Ectodermal cell (in vitro differentiated cells): ENCODE data around the gene SDK1.

Source experiments
- H3K27ac ChIP-seq: 2 replicates; pipeline ENCODE4 v1.7.0; 2013; ENCODE audit warnings: mild to moderate bottlenecking, low read depth, low read length; ENCODE audit not compliant: insufficient read depth, poor library complexity, severe bottlenecking
- H3K27me3 ChIP-seq: 2 replicates; pipeline ENCODE4 v1.7.0; 2013; ENCODE audit warnings: mild to moderate bottlenecking, low read length; ENCODE audit not compliant: insufficient read depth, control insufficient read depth, poor library complexity, severe bottlenecking
- H3K36me3 ChIP-seq: one replicate; pipeline ENCODE4 v1.7.0; 2013; ENCODE audit warnings: low read length; ENCODE audit not compliant: control insufficient read depth, insufficient read depth
- H3K4me1 ChIP-seq: one replicate; pipeline ENCODE4 v1.7.0; 2013; ENCODE audit warnings: low read length; ENCODE audit not compliant: control insufficient read depth, insufficient read depth
- H3K4me3 ChIP-seq: 2 replicates; pipeline ENCODE4 v1.7.0; 2013; ENCODE audit warnings: low read depth, low read length, control low read depth; ENCODE audit not compliant: insufficient read depth
- H3K9me3 ChIP-seq: 2 replicates; pipeline ENCODE4 v1.7.0; 2013; ENCODE audit warnings: mild to moderate bottlenecking, low read length, moderate library complexity; ENCODE audit not compliant: control insufficient read depth
- WGBS, 2 experiments: methylation state at CpG; one replicate each; pipeline ENCODE4 v1.1.7; 2013; ENCODE audit warnings: missing lambda C conversion rate in 2 of 2; 5-methylcytosine and 5-hydroxymethylcytosine counted together

The SDK1 gene

DNA sequence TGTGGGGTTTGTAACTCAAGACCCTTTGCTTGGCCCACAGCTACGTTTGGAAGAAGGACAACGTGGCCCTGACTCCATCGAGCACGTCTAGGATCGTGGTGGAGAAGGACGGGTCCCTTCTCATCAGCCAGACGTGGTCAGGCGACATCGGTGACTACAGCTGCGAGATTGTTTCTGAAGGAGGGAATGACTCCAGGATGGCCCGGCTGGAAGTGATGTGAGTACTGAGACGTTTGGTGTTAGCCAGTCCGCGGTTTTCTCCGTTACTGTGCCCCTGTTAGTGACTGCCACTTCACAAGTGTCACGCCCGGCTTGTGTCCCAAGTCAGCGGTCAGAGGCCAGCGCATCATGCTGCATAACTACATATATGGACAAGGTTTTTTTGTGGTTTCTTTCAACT, 673.3 kb downstream of the SDK1 start:
- Histone ChIP-seq H3K4me3 (no peak overlapping the region), H3K27ac (no peak overlapping the region), H3K27me3 (no peaks in the 10 kb centered on the region), H3K4me1 (no peaks in the 10 kb centered on the region), H3K9me3 (no peaks in the 10 kb centered on the region), H3K36me3 (no peaks in the 10 kb centered on the region)
- WGBS, 2 experiments, result 93 to 94% methylated on average over 19 of the region's 19 CpGs

DNA sequence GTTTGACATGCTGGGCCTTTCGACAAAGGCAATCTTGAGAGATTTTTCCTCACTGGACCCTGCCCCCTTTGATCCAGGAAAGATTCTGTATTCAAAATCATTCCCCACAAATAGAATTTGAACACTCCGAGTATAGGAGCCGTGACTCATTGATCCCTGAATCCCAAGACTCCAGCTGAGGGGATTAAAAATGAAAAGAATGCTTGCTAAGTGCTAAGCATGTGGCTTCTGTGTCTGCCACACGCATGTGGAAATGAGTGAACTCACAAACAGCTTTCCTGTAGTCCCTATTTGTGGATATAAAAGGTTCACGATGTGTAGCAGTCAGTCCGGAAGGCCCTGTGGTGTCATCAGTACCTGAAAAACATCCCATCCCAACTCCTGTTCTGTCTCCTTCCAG, 674.3 kb downstream of the SDK1 start:
- H3K27ac ChIP-seq, result no peak overlapping the region
- no peaks in the 10 kb centered on the region for H3K27me3 ChIP-seq
- no peaks in the 10 kb centered on the region for H3K9me3 ChIP-seq
- no peaks in the 10 kb centered on the region for H3K4me1 ChIP-seq
- WGBS, 2 experiments, result 95% methylated on average over 6 of the region's 6 CpGs
- H3K4me3 ChIP-seq, result no peak overlapping the region
- H3K36me3 ChIP-seq, result no peaks in the 10 kb centered on the region

DNA sequence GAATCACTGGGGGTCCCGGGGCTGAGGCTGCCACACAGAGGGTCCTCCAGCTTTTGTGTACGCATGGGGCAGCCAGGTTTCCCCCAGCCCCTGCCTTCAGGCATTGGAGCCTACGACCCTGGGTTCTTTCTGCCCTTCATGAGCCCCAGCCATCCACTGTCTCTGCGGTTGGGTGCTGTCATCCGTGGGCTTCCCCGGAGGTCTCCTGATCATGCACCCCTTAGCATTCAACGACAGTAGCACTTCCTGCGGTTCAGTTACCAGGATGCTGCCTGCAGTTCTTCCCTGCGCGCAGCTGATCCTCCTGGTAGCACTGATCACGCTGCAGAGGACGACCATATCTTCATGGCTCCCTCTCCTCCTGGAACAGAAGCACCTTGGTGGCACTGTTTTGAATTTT, 676.3 kb downstream of the SDK1 start:
- Histone ChIP-seq H3K4me1 (no peaks in the 10 kb centered on the region), H3K27me3 (no peaks in the 10 kb centered on the region), H3K27ac (no peak overlapping the region), H3K4me3 (no peak overlapping the region), H3K9me3 (no peaks in the 10 kb centered on the region), H3K36me3 (no peaks in the 10 kb centered on the region)
- WGBS, 2 experiments, result 95% methylated on average over 12 of the region's 12 CpGs

DNA sequence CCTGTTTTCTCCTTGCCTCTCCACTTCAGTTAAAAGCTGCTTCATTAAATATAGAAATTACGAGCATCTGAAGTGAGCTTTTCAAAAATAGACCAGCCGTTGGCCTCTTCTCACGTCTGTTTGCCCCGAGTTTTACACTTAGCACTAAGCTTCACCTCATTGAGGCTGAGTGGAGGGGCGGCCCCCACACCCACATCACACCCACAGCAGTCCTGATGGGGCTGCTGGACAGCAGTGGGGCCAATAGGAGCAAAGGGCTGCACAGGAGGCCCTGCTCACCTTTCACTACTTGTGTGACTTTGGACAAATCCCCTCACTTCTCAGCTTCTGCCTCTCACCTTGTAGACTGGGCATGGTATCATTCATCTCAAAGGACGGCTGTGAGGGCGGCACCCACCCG, 677.8 kb downstream of the SDK1 start:
- 94 to 97% methylated on average over 7 to 8 of the region's 8 CpGs for WGBS, 2 experiments
- no peaks in the 10 kb centered on the region for H3K27me3 ChIP-seq
- no peak overlapping the region for H3K4me3 ChIP-seq
- no peak overlapping the region for H3K27ac ChIP-seq
- H3K36me3 ChIP-seq, result no peaks in the 10 kb centered on the region
- no peaks in the 10 kb centered on the region for H3K9me3 ChIP-seq
- no peaks in the 10 kb centered on the region for H3K4me1 ChIP-seq

DNA sequence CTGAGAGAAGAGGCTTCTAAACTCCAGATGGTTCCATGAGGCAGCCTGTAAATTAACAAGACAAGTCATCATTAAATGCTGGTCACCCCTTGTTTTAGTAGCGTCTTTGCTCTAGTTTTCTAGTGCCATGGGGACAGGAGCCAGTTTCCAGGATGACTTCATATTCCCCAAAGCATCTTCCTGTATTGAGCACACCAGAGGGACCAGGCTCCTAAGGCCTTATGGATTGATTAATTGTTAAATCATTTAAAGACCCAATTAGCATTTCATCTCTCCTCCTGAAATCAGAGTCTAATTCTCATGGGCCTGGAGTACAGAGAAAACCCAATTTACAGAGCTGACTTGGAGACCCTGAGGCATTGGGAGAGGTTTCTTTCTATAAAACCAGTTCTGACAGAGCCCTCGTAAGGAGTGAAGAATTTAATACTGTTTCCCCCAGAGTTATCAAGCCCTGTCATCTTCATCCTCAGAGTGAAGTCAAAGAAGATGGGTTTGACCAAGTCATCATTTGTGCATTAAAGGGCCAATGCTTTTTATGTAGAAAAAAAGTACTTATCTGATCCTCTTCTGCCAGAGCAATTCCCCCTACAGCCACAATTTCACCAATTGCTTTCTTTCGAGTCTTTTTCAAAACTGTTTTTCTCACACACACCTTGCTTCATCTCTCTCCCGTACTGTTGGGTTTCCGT, 678.7 kb downstream of the SDK1 start:
- no peaks in the 10 kb centered on the region for H3K9me3 ChIP-seq
- no peaks in the 10 kb centered on the region for H3K4me1 ChIP-seq
- H3K4me3 ChIP-seq, result no peak overlapping the region
- H3K27ac ChIP-seq, result no peak overlapping the region
- no peaks in the 10 kb centered on the region for H3K27me3 ChIP-seq
- 72 to 77% methylated on average over 5 of the region's 5 CpGs for WGBS, 2 experiments
- no peaks in the 10 kb centered on the region for H3K36me3 ChIP-seq

DNA sequence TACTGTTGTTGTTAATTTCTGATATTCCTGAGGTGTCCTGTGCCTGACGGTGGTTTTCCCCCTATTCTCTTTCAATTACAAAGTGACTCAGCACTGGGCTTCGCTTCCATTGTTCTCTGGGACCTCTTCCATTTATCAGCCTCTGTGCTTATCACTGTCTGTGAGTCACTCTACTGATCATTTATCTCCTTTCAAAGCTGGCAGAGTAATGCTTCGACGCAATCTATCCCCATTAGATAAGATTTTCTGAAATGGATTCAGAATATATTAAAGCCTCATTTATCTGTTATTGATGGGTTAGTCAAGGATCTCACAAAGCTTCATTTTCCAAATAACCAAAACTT, 679.2 kb downstream of the SDK1 start:
- no peaks in the 10 kb centered on the region for H3K9me3 ChIP-seq
- no peaks in the 10 kb centered on the region for H3K36me3 ChIP-seq
- no peaks in the 10 kb centered on the region for H3K4me1 ChIP-seq
- no peaks in the 10 kb centered on the region for H3K27me3 ChIP-seq
- 25 to 28% methylated on average over 2 of the region's 4 CpGs for WGBS, 2 experiments
- no peak overlapping the region for H3K4me3 ChIP-seq
- H3K27ac ChIP-seq, result no peak overlapping the region

DNA sequence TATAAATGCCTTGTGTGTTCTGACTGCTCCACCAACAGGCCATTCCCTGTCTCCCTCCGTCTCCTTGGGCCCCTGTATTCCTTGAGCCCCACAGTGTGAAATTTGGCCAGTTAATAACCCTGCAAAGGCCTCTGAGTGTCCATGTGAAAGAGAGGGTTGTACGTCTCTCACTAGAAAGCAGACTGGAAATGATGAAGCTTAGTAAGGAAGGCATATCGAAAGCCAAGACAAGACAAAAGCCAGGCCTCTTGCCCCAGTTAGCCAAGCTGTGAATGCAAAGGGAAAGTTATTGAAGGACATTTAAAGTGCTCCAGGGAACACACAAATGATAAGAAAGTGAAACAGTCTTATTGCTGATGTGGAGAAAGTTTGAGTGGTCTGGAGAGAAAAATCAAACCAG, 680.2 kb downstream of the SDK1 start:
- H3K27ac ChIP-seq, result no peak overlapping the region
- 95 to 99% methylated on average over 3 of the region's 3 CpGs for WGBS, 2 experiments

DNA sequence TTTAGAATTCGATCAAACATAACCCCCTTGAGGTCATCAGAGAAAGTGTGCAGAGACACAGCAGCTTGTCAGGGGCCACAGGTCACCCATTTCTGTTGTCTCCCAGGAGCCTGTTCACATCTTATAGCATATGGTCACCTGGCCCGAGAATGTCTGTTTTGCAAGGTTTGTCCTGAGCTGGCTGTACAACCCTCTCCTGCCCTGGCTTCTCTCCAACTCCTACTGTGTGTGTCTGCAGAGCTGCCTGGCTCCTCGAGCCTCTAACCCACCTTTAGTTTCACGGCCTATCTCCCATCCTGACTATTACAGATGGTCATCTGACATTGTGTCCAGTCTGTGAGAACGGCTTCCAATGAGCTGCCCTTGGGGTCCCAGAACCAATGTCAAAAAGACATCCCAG, 683.4 kb downstream of the SDK1 start:
- WGBS, 2 experiments, result 93 to 94% methylated on average over 5 of the region's 5 CpGs
- H3K9me3 ChIP-seq, result no peaks in the 10 kb centered on the region

More for the DNA sequence above, 680.2 kb downstream of the SDK1 start:
- Histone ChIP-seq H3K27me3 (no peaks in the 10 kb centered on the region), H3K4me3 (no peak overlapping the region), H3K9me3 (no peaks in the 10 kb centered on the region), H3K36me3 (no peaks in the 10 kb centered on the region), H3K4me1 (no peaks in the 10 kb centered on the region)

DNA sequence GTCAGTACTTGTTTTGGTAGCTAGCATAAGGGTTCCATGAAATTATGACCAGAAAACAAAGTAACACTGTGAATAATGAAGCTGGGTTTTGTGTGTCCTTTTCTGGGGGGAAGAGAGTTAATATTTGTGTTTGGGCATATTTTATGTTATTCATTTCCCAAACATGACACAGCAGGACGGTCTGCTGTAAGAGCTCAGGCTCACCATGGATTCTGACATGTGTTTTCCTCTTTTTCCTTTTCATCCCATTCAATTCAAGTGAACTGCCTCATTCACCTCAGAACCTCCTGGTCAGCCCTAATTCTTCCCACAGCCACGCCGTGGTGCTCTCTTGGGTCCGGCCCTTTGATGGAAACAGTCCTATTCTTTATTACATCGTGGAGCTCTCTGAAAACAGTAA, 685.9 kb downstream of the SDK1 start:
- H3K4me3 ChIP-seq, result no peak overlapping the region
- H3K27me3 ChIP-seq, result no peaks in the 10 kb centered on the region
- 94 to 95% methylated on average over 5 of the region's 5 CpGs for WGBS, 2 experiments
- H3K4me1 ChIP-seq, result no peaks in the 10 kb centered on the region
- no peaks in the 10 kb centered on the region for H3K36me3 ChIP-seq
- H3K9me3 ChIP-seq, result no peaks in the 10 kb centered on the region
- H3K27ac ChIP-seq, result no peak overlapping the region

More for the DNA sequence above, 683.4 kb downstream of the SDK1 start:
- Histone ChIP-seq H3K27me3 (no peaks in the 10 kb centered on the region), H3K4me1 (no peaks in the 10 kb centered on the region), H3K4me3 (no peak overlapping the region), H3K27ac (no peak overlapping the region), H3K36me3 (no peaks in the 10 kb centered on the region)

DNA sequence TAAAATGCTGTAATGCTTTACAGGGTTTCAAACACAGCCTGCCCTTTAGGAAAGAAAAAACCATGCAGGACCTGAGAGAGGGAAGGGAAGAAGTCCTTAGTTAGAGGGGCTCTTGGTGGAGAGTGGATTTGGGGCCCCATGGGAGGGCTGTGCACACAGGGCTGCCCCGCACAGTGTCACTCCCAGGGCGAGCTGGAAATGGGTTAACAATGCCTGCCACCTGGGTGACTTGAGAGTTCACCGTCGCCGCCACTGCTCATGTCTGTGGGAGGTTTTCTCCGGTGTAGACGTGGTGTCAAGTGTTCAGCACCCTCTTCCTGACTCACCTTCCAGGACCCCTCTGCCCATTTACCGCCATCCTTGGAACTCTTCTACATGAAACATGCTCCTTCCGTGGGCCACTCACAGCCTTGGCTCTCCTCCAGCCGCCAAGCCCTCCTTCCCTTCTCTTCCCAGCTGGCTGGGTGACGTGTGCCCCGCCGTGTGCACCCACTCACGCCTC, 686.4 kb downstream of the SDK1 start:
- Histone ChIP-seq H3K36me3 (no peaks in the 10 kb centered on the region), H3K9me3 (no peaks in the 10 kb centered on the region), H3K27ac (no peak overlapping the region), H3K4me1 (no peaks in the 10 kb centered on the region), H3K4me3 (no peak overlapping the region), H3K27me3 (no peaks in the 10 kb centered on the region)
- WGBS, 2 experiments, result 83 to 85% methylated on average over 14 of the region's 14 CpGs

DNA sequence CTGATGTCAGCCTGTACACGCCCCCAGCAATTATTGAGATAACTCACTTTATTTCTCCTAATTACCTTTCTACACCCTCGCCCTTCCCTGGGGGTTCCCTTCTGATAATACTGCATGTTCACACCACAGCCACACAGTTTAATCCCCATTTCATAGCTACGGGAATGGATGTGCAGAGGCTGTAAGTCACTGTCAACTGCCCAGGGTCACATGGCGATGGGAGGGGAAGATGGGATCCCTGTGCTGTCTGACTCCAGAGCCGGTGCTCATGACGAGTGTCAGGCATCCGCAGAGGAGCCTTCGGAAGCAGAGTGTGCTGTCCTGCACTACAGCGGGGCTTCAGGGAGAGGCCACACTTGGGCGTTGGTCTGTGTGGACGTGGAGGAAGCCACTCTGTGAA, 688.7 kb downstream of the SDK1 start:
- H3K36me3 ChIP-seq, result no peaks in the 10 kb centered on the region
- no peak overlapping the region for H3K4me3 ChIP-seq
- no peaks in the 10 kb centered on the region for H3K9me3 ChIP-seq
- H3K27me3 ChIP-seq, result no peaks in the 10 kb centered on the region
- H3K4me1 ChIP-seq, result no peaks in the 10 kb centered on the region
- 94% methylated on average over 11 of the region's 11 CpGs for WGBS, 2 experiments
- no peak overlapping the region for H3K27ac ChIP-seq
